GM21360 (cell line): ENCODE data around the gene CARD11.

ENCODE experiments used
- ATAC-seq: cut with Tn5 transposase; IDR thresholded peaks from one replicate; pipeline ENCODE4 v1.9.1; 2021; ENCODE audit warnings: mild to moderate bottlenecking, moderate library complexity; ENCODE audit not compliant: unreplicated experiment

The CARD11 gene

GRCh38 chr7:2945171-2945570 lies 98.5 kb downstream of the CARD11 start:
- no peak for ATAC-seq

DNA sequence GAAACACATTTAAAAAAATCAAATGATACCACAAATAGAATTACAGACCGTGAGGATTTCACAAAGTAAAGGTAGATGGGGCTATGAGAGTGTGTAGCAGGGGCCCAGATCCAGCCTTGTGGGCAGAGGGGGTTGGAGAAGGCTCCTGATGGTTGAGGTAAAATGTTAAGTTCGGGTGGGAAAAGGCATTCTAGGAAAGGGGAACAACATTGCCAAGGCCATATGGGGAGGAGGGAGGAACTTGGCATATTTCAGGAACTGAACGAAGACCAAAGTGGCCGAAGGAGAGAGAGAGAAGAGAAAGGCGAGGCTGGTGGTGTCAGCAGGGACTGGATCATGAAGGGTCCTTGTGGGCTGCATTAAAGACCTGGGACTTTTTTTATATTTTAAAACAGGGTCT lies 98.9 kb downstream of the CARD11 start:
- ATAC-seq = no peak

DNA sequence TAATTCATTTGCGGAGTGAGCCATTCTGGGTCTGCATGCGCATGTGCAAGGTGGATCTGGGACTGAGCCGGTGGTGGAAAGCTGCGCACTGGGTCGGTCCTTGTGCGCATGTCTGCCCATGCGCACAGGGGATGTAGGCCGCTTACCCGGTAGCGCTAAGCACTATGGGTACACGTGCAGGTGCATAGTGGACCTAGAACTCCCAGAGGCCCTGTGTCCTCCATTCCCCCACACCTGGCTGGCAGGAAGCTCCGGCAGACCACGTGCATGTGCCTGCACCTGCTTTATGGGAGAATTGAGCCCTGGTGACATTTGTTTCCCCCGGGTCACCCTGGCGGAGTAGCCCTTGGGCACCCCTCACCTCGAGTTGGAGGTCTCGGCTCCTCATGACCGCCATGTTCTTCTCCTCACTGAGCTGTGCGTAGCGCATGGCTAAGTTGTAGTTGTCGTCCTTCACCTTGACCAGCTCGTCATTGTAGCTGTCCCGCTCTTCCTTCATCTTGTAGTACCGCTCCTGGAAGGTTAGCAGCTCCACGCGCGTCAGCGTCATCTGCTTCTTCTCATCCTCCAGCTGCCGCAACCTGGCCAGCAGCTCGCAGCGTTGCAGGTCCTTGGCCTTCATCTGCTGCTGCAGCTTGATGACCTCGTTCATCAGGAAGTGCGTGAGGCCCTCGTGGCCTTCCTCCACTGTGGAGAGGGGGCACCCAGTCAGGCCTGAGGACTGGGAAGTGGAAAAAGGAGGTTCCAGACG lies 99.6 kb downstream of the CARD11 start:
- no peak for ATAC-seq

DNA sequence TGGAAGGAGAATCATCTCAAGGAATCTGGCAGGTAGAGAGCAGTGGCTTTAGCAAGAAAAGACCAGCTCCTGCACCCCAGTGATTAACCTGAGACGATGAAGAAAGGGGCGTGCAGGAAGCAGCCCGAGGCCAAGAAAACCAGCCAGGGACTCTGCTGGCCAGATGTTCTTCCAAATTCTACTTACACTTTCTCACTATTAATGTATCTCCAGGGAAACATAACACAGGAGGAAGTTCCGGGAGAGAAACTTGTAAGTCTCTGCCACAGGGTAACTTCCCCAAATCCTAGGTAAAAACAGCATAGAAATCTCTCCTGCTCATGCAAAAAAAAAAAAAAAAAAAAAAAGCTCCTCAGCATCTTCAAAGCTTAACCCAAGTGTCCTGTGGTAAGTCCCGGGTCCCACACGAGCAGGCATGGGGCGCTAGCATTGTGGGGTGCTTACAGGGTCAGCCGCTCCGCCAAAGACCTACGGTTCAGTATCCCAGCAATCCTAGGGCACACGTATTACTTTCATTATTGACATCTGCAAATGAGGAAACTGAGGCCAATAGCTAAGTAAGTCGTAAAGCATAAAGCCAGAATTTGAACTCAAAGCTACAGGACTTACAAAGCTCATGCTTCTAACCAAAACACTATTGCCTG lies 102.3 kb downstream of the CARD11 start:
- no peak for ATAC-seq

- ATAC-seq = no peak
Measured at GRCh38 chr7:2940466-2940865, 103.2 kb downstream of the CARD11 start.

GRCh38 chr7:2939193-2939885 lies 104.3 kb downstream of the CARD11 start:
- ATAC-seq = no peak

DNA sequence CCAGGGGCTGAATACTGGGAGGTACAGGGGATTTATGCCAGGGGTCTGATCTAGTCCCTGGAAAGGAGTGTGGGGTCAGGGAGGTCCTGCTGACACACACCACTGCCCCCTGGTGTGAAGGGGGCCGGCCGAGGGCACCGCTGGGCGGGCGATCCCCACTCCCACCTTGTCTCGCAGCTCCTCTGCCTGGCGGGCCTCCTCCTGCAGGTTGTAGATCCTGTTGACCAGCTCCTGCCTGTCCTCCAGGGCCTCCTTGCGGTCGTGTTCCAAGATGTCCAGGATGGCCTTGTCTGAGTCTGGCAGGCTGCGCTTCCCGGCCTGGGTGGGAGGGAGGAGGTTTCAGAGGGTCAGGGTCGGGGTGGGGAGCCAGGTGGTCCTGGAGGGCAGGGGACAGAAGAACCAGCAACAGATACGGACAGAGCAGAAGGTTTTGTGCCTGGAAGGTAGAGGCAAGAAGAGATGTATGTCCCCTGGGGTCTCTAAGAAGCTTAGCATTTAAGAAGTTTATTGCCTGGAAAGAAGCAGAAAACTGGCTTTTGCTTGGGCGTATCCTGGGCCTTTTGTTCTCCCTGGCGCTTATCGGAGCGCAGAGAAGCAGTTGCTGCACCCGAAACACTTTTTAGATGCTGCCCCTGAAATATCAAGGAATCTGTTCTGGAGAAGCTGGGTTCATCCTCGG lies 105.0 kb downstream of the CARD11 start:
- ATAC-seq = no peak

GRCh38 chr7:2937701-2938513 lies 105.8 kb downstream of the CARD11 start:
- ATAC-seq = no peak

DNA sequence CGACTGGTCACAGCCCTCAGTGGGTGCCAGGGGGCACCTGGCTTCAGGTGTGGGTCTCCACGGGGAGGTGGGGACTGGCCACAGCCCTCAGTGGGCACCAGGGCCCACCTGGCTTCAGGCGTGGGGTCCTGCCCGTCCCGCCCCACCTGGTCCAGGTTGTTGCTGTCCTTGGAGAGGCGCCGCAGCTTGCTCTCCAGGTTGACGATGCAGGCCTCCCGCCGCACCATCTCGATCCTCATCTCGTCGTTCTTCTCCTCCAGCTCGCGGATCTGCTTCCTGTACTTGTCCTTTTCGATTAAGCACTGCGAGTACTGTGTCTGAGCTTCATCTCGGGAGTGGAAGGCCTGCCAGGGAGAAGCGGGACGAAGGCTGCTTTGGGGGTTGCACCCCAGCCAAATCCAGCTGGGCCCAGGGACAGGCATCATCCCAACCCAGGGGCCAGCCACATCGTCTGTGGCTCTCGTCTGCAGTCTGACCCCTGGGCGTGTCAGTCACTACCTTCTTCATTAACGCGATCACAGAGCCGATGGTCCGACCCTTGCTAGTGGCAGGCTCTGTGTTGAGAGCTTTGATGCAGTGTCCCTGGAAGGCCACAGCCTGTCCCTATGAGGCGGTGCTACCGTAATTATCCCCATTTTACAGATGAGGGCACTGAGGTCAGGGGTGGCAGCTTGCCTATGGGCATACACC lies 106.6 kb downstream of the CARD11 start:
- no peak for ATAC-seq

DNA sequence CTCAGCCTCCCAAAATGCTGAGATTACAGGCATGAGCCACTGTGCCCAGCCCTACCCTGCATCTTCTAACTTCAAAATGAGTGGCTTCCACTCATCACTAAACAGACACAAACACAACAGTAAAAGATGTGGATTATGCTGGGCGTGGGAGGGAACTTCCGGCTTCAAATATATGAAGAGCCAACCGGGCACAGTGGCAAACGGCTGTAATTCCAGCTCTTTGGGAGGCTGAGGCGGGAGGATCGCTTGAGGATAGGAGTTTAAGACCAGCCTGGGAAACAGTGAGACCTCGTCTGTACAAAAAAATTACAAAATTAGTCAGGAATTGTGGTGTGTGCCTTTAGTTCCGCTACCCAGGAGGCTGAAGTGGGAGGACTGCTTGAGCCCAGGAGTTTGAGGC lies 107.4 kb downstream of the CARD11 start:
- ATAC-seq = no peak

DNA sequence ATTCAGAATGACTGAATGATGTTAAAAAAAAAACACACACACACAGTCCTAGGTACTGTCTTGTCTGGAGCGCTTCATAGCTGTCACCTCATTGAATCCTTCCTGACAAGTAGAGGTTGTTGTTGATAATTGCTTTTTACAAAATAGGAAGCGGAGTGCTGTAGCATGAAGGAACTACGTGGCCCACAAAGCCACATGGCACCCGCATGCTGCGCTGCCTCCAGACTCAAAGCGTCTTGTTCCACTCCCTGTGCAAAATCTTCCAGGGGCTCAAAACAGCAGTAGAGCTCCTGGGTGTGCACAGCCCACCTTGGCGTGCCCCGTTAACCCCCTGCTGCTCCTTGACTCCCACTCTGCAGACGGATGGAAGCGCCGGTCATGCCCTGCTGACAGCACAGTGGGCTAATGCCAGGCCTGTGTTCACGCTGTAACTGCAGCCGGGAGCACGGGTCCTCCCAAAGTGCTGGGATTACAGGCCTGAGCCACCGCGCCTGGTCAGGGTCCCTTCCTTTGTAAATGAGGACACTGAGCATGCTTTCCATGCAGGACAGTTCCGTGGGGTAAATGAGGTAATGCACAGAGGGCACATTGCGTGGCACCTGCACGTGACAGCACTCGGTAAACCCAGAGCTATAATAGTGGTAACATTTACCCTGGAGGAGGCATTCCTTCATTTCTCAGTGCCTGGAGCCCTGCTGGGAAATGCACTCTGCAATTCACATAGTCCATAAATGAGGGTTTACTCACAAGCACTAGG lies 108.5 kb downstream of the CARD11 start:
- no peak for ATAC-seq

DNA sequence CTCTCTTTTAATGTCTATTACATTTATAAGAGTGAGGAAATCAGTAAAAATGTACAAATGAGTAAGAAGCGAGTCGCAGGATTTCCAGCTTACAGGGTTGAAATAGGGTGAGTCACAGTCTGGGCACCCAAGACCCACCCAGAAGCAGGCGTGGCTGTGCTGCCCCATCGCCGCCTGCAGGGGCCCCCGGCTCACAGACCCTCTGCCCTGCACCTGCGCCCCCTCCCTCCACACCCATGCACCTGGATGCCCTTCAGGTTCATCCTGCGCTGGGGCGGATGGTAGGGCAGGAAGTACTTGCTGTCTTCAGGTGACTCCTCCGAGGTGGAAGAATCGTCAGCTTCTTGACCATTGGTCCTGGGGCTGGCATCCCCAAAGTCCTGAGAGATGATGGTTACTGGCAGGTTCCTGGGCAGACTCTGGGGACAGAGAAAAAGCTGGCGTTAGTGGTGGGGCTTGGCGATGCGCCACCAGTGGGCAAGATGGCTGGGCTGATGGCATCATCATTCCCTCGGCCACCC lies 109.4 kb downstream of the CARD11 start:
- ATAC-seq = no peak

DNA sequence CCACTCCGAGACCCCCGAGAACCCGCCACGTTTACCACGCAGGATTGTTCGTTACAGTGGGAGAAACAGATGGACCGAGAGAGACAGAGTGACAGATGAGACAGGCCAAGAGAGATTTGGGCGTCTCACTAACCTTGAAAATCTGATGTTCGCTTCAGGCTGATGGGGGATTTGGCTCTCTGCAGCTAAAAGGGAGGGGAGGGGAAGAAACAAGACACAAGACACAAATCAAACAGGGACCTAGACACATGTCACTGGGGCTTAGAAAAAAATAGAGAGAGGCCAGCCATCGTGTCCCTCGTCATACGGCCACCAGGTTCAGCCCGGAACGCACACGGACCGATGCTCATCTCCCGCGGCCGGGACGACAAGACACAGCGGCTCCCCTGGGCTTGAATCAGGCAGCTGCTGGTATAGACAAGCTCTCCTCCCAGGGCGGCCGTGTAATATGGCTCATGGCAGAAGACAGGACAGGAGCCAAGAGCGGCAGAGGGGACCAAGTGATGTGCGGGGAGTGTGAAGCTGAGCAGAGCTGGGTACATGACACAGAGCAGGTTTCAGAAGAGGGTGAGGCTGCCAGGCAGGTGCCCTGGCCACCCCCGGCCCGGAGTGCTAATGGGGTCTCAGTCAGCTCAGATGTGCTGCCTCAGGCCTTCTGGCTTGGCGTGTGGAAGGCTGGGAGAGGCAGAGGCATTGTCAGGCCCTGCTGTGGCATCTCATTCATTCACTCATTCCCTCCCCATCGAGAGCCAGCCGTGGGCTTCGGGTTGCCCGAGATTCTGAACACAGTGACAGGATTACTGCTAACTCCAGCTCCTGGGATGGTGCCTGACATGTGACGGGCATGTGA lies 111.0 kb downstream of the CARD11 start:
- no peak for ATAC-seq

GRCh38 chr7:2931034-2931415 lies 112.6 kb downstream of the CARD11 start:
- no peak for ATAC-seq

DNA sequence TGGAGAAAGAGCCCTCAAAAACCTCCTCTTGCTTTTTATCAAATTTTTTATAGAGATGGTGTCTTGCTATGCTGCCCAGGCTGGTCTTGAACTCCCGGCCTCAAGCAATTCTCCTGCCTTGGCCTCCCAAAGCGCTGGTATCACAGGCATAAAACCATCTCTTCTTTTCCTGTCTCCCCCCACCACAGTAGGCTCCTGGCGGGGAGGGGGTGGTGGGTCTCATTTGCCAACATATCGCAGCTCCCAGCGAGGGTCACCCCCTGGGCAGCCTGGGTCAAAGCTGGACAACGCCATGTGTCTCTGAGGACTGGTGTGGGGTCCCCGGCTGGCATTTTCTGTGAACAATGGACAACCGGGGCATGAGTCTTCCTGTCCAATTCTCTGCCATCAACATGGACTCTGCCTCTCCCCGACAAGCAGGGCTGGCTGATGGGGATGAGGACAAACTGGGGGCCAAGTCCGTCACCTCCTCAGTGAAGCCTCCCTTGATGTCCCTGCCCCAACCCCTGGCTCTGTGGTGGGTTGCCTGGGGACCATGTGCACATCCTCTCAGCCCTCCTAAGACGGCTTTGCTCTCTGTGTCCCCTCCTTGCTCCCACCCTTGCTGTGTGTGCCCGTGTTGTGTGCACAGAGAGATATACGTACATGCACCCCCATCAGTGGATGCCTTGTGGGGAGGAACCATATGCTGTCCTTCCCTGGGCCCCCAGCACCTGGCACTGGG lies 113.2 kb downstream of the CARD11 start:
- no peak for ATAC-seq

GRCh38 chr7:2929321-2930201 lies 114.1 kb downstream of the CARD11 start:
- ATAC-seq = no peak
